Measurements from ENCODE around the gene ZNF407.

DNA sequence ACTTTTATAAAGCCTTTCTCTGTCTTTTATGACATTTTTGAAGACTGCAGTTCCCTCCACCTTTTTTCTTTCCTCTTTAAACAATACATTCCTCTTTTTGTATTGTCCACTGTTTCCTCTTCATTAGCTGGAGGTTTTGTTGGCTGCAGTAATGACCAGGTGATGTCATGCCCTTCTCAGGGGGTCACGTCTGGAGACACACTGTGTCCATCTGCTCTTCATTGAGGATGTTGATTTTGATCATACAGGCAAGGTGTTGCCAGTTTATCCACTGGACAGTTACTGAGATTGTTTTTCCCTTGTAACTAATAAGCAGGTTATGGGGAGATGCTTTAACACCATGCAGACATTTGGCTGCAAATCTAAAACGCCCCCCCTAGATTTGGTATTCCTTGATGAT lies 19.8 kb downstream of the ZNF407 start:
- TF ChIP-seq CTCF (IDR thresholded peaks at IDR 0.05) (no peak), EZH2phosphoT487 (IDR thresholded peaks at IDR 0.05) (no peak), EZH2 (IDR thresholded peaks at IDR 0.05) (no peak)

All from neural progenitor cell (in vitro differentiated cells).